T-helper 9 cell (primary cell): ENCODE measurements around the gene ANKRD49.

Experiments used
- DNase-seq: peaks from one replicate; pipeline ENCODE4 v3.0.0-alpha.2; 2020

The ANKRD49 gene

DNA sequence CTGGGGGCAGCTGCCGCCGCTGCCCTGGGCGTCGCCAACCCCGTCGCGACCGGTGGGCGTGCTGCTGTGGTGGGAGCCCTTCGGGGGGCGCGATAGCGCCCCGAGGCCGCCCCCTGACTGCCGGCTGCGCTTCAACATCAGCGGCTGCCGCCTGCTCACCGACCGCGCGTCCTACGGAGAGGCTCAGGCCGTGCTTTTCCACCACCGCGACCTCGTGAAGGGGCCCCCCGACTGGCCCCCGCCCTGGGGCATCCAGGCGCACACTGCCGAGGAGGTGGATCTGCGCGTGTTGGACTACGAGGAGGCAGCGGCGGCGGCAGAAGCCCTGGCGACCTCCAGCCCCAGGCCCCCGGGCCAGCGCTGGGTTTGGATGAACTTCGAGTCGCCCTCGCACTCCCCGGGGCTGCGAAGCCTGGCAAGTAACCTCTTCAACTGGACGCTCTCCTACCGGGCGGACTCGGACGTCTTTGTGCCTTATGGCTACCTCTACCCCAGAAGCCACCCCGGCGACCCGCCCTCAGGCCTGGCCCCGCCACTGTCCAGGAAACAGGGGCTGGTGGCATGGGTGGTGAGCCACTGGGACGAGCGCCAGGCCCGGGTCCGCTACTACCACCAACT lies 51.0 kb downstream of the ANKRD49 start:
- DNase-seq, result no peak

DNA sequence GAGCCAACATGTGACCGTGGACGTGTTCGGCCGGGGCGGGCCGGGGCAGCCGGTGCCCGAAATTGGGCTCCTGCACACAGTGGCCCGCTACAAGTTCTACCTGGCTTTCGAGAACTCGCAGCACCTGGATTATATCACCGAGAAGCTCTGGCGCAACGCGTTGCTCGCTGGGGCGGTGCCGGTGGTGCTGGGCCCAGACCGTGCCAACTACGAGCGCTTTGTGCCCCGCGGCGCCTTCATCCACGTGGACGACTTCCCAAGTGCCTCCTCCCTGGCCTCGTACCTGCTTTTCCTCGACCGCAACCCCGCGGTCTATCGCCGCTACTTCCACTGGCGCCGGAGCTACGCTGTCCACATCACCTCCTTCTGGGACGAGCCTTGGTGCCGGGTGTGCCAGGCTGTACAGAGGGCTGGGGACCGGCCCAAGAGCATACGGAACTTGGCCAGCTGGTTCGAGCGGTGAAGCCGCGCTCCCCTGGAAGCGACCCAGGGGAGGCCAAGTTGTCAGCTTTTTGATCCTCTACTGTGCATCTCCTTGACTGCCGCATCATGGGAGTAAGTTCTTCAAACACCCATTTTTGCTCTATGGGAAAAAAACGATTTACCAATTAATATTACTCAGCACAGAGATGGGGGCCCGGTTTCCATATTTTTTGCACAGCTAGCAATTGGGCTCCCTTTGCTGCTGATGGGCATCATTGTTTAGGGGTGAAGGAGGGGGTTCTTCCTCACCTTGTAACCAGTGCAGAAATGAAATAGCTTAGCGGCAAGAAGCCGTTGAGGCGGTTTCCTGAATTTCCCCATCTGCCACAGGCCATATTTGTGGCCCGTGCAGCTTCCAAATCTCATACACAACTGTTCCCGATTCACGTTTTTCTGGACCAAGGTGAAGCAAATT lies 51.7 kb downstream of the ANKRD49 start:
- DNase-seq, result no peak

DNA sequence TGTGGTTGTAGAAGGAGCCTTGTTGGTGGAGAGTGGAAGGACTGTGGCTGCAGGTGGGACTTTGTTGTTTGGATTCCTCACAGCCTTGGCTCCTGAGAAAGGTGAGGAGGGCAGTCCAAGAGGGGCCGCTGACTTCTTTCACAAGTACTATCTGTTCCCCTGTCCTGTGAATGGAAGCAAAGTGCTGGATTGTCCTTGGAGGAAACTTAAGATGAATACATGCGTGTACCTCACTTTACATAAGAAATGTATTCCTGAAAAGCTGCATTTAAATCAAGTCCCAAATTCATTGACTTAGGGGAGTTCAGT lies 52.3 kb downstream of the ANKRD49 start:
- DNase-seq, result no peak

DNA sequence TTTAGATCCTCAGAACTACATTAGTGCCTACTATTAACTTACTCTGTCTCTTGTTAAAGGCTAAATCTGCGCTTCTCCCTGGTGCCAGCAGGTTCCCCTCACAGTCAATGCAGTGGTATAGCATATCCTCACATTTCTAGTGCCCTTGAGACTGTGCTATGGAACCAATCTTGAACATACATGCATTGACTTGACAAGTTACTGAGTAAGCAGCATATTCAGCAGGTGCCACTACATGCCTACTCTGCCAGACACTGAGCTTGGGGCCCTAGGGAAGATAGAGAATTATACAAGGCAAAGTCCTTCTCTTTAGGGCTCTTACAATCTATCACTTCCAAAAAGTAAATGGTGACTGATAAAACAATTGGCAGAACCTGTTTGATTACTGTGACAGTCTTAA lies 53.1 kb downstream of the ANKRD49 start:
- DNase-seq, result no peak

DNA sequence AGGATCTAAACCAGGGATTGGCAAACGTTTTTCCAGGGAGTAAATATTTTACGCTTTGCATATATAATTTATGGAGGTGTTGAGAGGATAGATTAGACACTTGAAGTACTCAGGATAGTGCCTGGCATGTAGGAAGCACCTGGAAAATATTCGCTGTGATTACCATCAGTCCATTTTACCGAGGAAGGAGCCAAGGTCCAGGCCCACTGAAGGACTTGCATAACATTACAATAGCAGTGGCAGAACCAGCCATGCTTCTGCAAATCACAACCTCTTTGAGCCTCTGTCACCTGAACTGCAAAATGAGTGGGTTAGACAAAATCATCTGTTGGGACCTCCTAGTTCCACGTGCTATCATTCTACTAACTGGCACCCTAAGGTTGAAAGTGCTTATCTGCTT lies 55.4 kb downstream of the ANKRD49 start:
- DNase-seq, result no peak
